HepG2 (cell line): Measurements from ENCODE around the gene ANO4. TPM values are rescaled to one million over a fixed set of nuclear protein-coding genes. Genes with fewer than 3 reads are reported as not detected.

ENCODE experiments used
- ERF ChIP-seq: IDR thresholded peaks from 2 replicates; pipeline ENCODE4 v1.6.1; 2018; ENCODE audit warnings: missing biosample characterization, missing genetic modification reagents
- IKZF1 ChIP-seq: fragments of 450-650 bp; IDR thresholded peaks from 2 replicates; pipeline ENCODE4 v1.7.1; 2016
- JARID2 ChIP-seq: sonication (generic); formaldehyde crosslinking; IDR thresholded peaks from 2 replicates; pipeline ENCODE4 v1.8.1; 2023; ENCODE audit warnings: missing genetic modification reagents, inconsistent platforms; ENCODE audit not compliant: insufficient replicate concordance
- NFKB2 ChIP-seq: sonication (generic); formaldehyde crosslinking; IDR thresholded peaks from 2 replicates; pipeline ENCODE4 v1.4.0; 2020; ENCODE audit warnings: missing genetic modification reagents, borderline replicate concordance
- NR2C2 ChIP-seq: sonication (generic); formaldehyde crosslinking; IDR thresholded peaks from 2 replicates; pipeline ENCODE4 v1.4.0; 2020; ENCODE audit warnings: missing genetic modification reagents, mild to moderate bottlenecking, moderate library complexity, borderline replicate concordance
- POLR2AphosphoS5 ChIP-seq: IDR thresholded peaks from 2 replicates; pipeline ENCODE4 v1.6.1; 2012; ENCODE audit warnings: low read depth, low read length
- SUZ12 ChIP-seq: fragments of 150-350 bp; IDR thresholded peaks from 2 replicates; pipeline ENCODE4 v1.6.1; 2014; ENCODE audit warnings: low read depth, low read length
- ZFP82 ChIP-seq: sonication (generic); formaldehyde crosslinking; IDR thresholded peaks from 2 replicates; pipeline ENCODE4 v1.5.1; 2020; ENCODE audit warnings: mild to moderate bottlenecking, missing genetic modification reagents, borderline replicate concordance
- ZNF263 ChIP-seq: sonication (generic); formaldehyde crosslinking; IDR thresholded peaks from 2 replicates; pipeline ENCODE4 v1.4.0; 2020; ENCODE audit warnings: missing genetic modification reagents
- ZNF274 ChIP-seq: sonication (generic); formaldehyde crosslinking; IDR thresholded peaks from 2 replicates; pipeline ENCODE4 v1.5.1; 2020; ENCODE audit warnings: mild to moderate bottlenecking, missing genetic modification reagents
- ZNF432 ChIP-seq: sonication (generic); formaldehyde crosslinking; IDR thresholded peaks from 2 replicates; pipeline ENCODE4 v1.5.0; 2020; ENCODE audit warnings: missing genetic modification reagents, mild to moderate bottlenecking, borderline replicate concordance
- ZNF460 ChIP-seq: sonication (generic); formaldehyde crosslinking; IDR thresholded peaks from 2 replicates; pipeline ENCODE4 v1.5.1; 2020; ENCODE audit warnings: missing genetic modification reagents, mild to moderate bottlenecking, borderline replicate concordance
- ZNF598 ChIP-seq: sonication (generic); formaldehyde crosslinking; IDR thresholded peaks from 2 replicates; pipeline ENCODE4 v1.5.1; 2020; ENCODE audit warnings: mild to moderate bottlenecking, missing genetic modification reagents, borderline replicate concordance
- ZNF605 ChIP-seq: sonication (generic); formaldehyde crosslinking; IDR thresholded peaks from 2 replicates; pipeline ENCODE4 v1.8.0; 2022; ENCODE audit warnings: mild to moderate bottlenecking, missing genetic modification reagents
- ZSCAN30 ChIP-seq: sonication (generic); formaldehyde crosslinking; IDR thresholded peaks from 2 replicates; pipeline ENCODE4 v1.5.0; 2020; ENCODE audit warnings: mild to moderate bottlenecking, missing genetic modification reagents
- polyA plus RNA-seq, 8 experiments: library from polyadenylated mRNA; depleted of rRNA in 3 of 8; stranded (reverse) in 7 of 8; unstranded in 1 of 8; fragments of >200 nt; fragmentation: Illumina TruSeq in 4 of 8; extraction: Trizol in 4 of 8; gene quantifications; 2 replicates each; pipeline versions ENCODE4 v1.2.1 to v1.2.3, GENCODE V29; 2011 to 2016; ENCODE audit warnings: low read depth in 4 of 8, missing spikeins in 1 of 8, mixed read lengths in 1 of 8; ENCODE audit not compliant: insufficient read depth in 1 of 8
- total RNA-seq, 5 experiments: library from RNA; depleted of rRNA; stranded (reverse); fragments of >200 nt; fragmentation: Illumina TruSeq; extraction: Trizol; gene quantifications; 2 replicates each; pipeline ENCODE4 v1.2.3, GENCODE V29; 2016; ENCODE audit warnings: low read depth in 1 of 5
- TF ChIP-seq, protein P1 (sequence below): sonication (generic); formaldehyde crosslinking; IDR thresholded peaks from 2 replicates; pipeline ENCODE4 v1.4.0; 2020; ENCODE audit warnings: low read depth, missing genetic modification reagents
- TF ChIP-seq, protein P2 (sequence below): sonication (generic); formaldehyde crosslinking; IDR thresholded peaks from 2 replicates; pipeline ENCODE4 v1.5.0; 2020; ENCODE audit warnings: missing genetic modification reagents
- TF ChIP-seq, protein P3 (sequence below): IDR thresholded peaks from 2 replicates; pipeline ENCODE4 v1.4.0; 2020; ENCODE audit warnings: mild to moderate bottlenecking, missing genetic modification reagents
- TF ChIP-seq, protein P4 (sequence below): sonication (generic); formaldehyde crosslinking; IDR thresholded peaks from 2 replicates; pipeline ENCODE4 v1.5.1; 2020; ENCODE audit warnings: missing genetic modification reagents, mild to moderate bottlenecking, borderline replicate concordance
- TF ChIP-seq, protein P5 (sequence below): sonication (generic); formaldehyde crosslinking; IDR thresholded peaks from 2 replicates; pipeline ENCODE4 v1.8.0; 2022; ENCODE audit warnings: missing genetic modification reagents, mild to moderate bottlenecking, borderline replicate concordance

The ANO4 gene
- total and polyA plus RNA-seq, 2 of the 13 experiments (the other 11 are each of a cell fraction or from before 2014, with no cell fraction given), result not detected

DNA sequence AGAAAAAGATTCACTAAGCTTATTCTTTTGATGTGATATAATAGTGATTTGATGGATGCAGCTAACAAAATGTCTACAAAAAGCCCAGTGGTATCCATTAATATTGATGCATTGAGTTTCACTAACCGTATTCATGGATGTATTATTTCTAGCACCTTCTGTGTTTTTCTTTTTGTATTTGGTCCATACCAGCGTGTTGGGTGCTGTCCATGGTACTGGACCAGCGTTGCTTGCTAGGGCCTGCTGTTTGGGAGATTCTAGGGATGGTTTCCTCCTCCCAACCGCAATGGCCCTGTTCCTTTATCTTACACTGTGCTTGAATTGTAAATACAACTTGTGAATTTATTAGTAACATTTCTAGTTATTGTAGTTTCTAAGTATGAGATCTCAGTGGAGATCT, 31.7 kb downstream of the ANO4 start (continued):
- TF ChIP-seq, protein P1, sequence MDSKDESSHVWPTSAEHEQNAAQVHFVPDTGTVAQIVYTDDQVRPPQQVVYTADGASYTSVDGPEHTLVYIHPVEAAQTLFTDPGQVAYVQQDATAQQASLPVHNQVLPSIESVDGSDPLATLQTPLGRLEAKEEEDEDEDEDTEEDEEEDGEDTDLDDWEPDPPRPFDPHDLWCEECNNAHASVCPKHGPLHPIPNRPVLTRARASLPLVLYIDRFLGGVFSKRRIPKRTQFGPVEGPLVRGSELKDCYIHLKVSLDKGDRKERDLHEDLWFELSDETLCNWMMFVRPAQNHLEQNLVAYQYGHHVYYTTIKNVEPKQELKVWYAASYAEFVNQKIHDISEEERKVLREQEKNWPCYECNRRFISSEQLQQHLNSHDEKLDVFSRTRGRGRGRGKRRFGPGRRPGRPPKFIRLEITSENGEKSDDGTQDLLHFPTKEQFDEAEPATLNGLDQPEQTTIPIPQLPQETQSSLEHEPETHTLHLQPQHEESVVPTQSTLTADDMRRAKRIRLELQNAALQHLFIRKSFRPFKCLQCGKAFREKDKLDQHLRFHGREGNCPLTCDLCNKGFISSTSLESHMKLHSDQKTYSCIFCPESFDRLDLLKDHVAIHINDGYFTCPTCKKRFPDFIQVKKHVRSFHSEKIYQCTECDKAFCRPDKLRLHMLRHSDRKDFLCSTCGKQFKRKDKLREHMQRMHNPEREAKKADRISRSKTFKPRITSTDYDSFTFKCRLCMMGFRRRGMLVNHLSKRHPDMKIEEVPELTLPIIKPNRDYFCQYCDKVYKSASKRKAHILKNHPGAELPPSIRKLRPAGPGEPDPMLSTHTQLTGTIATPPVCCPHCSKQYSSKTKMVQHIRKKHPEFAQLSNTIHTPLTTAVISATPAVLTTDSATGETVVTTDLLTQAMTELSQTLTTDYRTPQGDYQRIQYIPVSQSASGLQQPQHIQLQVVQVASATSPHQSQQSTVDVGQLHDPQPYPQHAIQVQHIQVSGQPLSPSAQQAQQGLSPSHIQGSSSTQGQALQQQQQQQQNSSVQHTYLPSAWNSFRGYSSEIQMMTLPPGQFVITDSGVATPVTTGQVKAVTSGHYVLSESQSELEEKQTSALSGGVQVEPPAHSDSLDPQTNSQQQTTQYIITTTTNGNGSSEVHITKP (CRISPR knock-in tag), result no peak
- no peak for TF ChIP-seq ZNF598 (CRISPR knock-in tag)
- TF ChIP-seq ZSCAN30, result no peak
- no peak for TF ChIP-seq JARID2
- TF ChIP-seq ERF (CRISPR knock-in tag), result peak; percentile 52; the same call in 1 of the 2 replicates
- no peak for TF ChIP-seq ZFP82 (CRISPR knock-in tag)
- TF ChIP-seq, protein P2, sequence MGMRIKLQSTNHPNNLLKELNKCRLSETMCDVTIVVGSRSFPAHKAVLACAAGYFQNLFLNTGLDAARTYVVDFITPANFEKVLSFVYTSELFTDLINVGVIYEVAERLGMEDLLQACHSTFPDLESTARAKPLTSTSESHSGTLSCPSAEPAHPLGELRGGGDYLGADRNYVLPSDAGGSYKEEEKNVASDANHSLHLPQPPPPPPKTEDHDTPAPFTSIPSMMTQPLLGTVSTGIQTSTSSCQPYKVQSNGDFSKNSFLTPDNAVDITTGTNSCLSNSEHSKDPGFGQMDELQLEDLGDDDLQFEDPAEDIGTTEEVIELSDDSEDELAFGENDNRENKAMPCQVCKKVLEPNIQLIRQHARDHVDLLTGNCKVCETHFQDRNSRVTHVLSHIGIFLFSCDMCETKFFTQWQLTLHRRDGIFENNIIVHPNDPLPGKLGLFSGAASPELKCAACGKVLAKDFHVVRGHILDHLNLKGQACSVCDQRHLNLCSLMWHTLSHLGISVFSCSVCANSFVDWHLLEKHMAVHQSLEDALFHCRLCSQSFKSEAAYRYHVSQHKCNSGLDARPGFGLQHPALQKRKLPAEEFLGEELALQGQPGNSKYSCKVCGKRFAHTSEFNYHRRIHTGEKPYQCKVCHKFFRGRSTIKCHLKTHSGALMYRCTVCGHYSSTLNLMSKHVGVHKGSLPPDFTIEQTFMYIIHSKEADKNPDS (CRISPR knock-in tag), result no peak
- no peak for TF ChIP-seq ZNF460 (CRISPR knock-in tag)
- TF ChIP-seq, protein P3, sequence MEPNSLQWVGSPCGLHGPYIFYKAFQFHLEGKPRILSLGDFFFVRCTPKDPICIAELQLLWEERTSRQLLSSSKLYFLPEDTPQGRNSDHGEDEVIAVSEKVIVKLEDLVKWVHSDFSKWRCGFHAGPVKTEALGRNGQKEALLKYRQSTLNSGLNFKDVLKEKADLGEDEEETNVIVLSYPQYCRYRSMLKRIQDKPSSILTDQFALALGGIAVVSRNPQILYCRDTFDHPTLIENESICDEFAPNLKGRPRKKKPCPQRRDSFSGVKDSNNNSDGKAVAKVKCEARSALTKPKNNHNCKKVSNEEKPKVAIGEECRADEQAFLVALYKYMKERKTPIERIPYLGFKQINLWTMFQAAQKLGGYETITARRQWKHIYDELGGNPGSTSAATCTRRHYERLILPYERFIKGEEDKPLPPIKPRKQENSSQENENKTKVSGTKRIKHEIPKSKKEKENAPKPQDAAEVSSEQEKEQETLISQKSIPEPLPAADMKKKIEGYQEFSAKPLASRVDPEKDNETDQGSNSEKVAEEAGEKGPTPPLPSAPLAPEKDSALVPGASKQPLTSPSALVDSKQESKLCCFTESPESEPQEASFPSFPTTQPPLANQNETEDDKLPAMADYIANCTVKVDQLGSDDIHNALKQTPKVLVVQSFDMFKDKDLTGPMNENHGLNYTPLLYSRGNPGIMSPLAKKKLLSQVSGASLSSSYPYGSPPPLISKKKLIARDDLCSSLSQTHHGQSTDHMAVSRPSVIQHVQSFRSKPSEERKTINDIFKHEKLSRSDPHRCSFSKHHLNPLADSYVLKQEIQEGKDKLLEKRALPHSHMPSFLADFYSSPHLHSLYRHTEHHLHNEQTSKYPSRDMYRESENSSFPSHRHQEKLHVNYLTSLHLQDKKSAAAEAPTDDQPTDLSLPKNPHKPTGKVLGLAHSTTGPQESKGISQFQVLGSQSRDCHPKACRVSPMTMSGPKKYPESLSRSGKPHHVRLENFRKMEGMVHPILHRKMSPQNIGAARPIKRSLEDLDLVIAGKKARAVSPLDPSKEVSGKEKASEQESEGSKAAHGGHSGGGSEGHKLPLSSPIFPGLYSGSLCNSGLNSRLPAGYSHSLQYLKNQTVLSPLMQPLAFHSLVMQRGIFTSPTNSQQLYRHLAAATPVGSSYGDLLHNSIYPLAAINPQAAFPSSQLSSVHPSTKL, result peak; percentile 40
- no peak for TF ChIP-seq IKZF1
- TF ChIP-seq POLR2AphosphoS5, result no peak
- TF ChIP-seq SUZ12, result no peak
- TF ChIP-seq NR2C2, result no peak
- TF ChIP-seq ZNF605 (CRISPR knock-in tag), result no peak
- TF ChIP-seq NFKB2, result no peak
- TF ChIP-seq ZNF274 (CRISPR knock-in tag), result no peak
- no peak for TF ChIP-seq ZNF432
- TF ChIP-seq ZNF263 (CRISPR knock-in tag), result no peak
- TF ChIP-seq, protein P4, sequence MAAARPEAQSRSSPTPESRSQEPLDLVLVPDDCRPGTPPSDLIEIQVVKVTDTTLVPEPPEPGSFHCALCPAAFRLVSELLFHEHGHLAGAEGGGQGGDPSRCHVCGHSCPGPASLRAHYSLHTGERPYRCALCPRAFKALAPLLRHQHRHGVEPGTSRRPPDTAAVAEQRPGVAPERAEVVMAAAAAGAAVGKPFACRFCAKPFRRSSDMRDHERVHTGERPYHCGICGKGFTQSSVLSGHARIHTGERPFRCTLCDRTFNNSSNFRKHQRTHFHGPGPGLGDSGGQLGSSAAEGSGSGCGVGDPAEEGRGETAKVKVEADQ (CRISPR knock-in tag), result no peak
- TF ChIP-seq, protein P5, sequence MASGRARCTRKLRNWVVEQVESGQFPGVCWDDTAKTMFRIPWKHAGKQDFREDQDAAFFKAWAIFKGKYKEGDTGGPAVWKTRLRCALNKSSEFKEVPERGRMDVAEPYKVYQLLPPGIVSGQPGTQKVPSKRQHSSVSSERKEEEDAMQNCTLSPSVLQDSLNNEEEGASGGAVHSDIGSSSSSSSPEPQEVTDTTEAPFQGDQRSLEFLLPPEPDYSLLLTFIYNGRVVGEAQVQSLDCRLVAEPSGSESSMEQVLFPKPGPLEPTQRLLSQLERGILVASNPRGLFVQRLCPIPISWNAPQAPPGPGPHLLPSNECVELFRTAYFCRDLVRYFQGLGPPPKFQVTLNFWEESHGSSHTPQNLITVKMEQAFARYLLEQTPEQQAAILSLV (CRISPR knock-in tag), result no peak
